Caco-2 (cell line): ENCODE data around the gene IRS1. TPM values are rescaled to one million over a fixed set of nuclear protein-coding genes. Genes with fewer than 3 reads are reported as not detected.

ENCODE experiments used
- BruUV-seq: library from RNA; stranded (reverse); fragments of 400-500 nt; replicated peaks from 2 replicates; lab custom pipeline; 2021; lab: Mats Ljungman, UMichigan
- CTCF ChIA-PET: fragments of 300-600 bp; sonication (Branson Sonifier 250); formaldehyde crosslinking; loops from one replicate; lab custom pipeline; 2022; ENCODE audit warnings: antibody characterized with exemption; lab: Charles Lee
- POLR2A ChIA-PET: fragments of 300-600 bp; sonication (Branson Sonifier 250); formaldehyde crosslinking; loops from one replicate; lab custom pipeline; 2022; ENCODE audit warnings: antibody characterized with exemption; lab: Charles Lee
- DNase-seq, 2 experiments: peaks; one replicate each; pipeline versions ENCODE4 v3.0.0 to v3.0.0-alpha.2; 2020 to 2022
- H3K27me3 ChIP-seq: replicated peaks from 2 replicates; pipeline ENCODE4 v1.6.0; 2011; ENCODE audit warnings: low read length; ENCODE audit not compliant: control insufficient read depth, insufficient read depth
- H3K36me3 ChIP-seq: 2 replicates; pipeline ENCODE4 v1.5.1; 2011; ENCODE audit warnings: low read length; ENCODE audit not compliant: control insufficient read depth, insufficient read depth
- H3K4me1 ChIP-seq: fragments of 250-450 bp; sonication (Bioruptor Pico); 2 replicates; pipeline ENCODE4 v1.5.1; 2020; ENCODE audit warnings: mild to moderate bottlenecking
- H3K4me3 ChIP-seq: 2 replicates; pipeline ENCODE4 v1.5.1; 2011; ENCODE audit warnings: low read depth, mild to moderate bottlenecking, control low read depth, low read length
- H3K9me3 ChIP-seq: fragments of 250-450 bp; sonication (Bioruptor Pico); 2 replicates; pipeline ENCODE4 v1.5.1; 2020; ENCODE audit warnings: mild to moderate bottlenecking, moderate library complexity
- H3K27ac Mint-ChIP-seq: one replicate; pipeline ENCODE4 v1.8.0; 2022; ENCODE audit warnings: mixed read lengths; ENCODE audit not compliant: unreplicated experiment
- H3K27me3 Mint-ChIP-seq: one replicate; pipeline ENCODE4 v1.8.0; 2022; ENCODE audit warnings: mixed read lengths; ENCODE audit not compliant: insufficient read depth, unreplicated experiment
- H3K36me3 Mint-ChIP-seq: one replicate; pipeline ENCODE4 v1.8.0; 2022; ENCODE audit warnings: mild to moderate bottlenecking, mixed read lengths; ENCODE audit not compliant: insufficient read depth, unreplicated experiment
- H3K4me1 Mint-ChIP-seq: one replicate; pipeline ENCODE4 v1.8.0; 2022; ENCODE audit warnings: low read depth, mixed read lengths; ENCODE audit not compliant: unreplicated experiment
- H3K4me3 Mint-ChIP-seq: one replicate; pipeline ENCODE4 v1.8.0; 2022; ENCODE audit warnings: mild to moderate bottlenecking, moderate library complexity, mixed read lengths; ENCODE audit not compliant: unreplicated experiment
- H3K9me3 Mint-ChIP-seq: one replicate; pipeline ENCODE4 v1.8.0; 2022; ENCODE audit warnings: mixed read lengths; ENCODE audit not compliant: unreplicated experiment
- intact Hi-C: fragments of 100-400 bp; cut with micrococcal nuclease; formaldehyde crosslinking; loops from one replicate; pipeline ENCODE4 v1.10.0; 2022; ENCODE audit not compliant: unreplicated experiment
- total RNA-seq: library from RNA; stranded (reverse); gene quantifications from 2 replicates; pipeline ENCODE4 v1.2.3, GENCODE V29; 2022
- TF ChIP-seq, protein P1 (sequence below), 2 experiments: fragments of 200-600 bp in 1 of 2; IDR thresholded peaks; 1 replicate in 1 of 2; 2 replicates in 1 of 2; pipeline versions ENCODE4 v1.5.1 to v1.8.0; 2011 to 2022; ENCODE audit warnings: antibody characterized with exemption in 1 of 2, control low read depth in 1 of 2, inconsistent platforms in 1 of 2, low read depth in 1 of 2, low read length in 1 of 2, mild to moderate bottlenecking in 1 of 2, moderate library complexity in 1 of 2; ENCODE audit not compliant: insufficient read depth in 1 of 2, severe bottlenecking in 1 of 2, unreplicated experiment in 1 of 2

IRS1 gene
- total RNA-seq, 1 experiment from 2014 or later: 27.9 TPM

GRCh38 chr2:226707499-226707898 is 92.1 kb downstream of the IRS1 start:
- CTCF ChIA-PET: no interaction called here
- H3K36me3 Mint-ChIP-seq: no peaks in the 10 kb centered on the region
- Histone ChIP-seq H3K4me1 (no peaks in the 10 kb centered on the region), H3K4me3 (no peak overlapping the region), H3K9me3 (no peaks in the 10 kb centered on the region), H3K36me3 (no peaks in the 10 kb centered on the region), H3K27me3 (no peaks in the 10 kb centered on the region)
- TF ChIP-seq, protein P1, sequence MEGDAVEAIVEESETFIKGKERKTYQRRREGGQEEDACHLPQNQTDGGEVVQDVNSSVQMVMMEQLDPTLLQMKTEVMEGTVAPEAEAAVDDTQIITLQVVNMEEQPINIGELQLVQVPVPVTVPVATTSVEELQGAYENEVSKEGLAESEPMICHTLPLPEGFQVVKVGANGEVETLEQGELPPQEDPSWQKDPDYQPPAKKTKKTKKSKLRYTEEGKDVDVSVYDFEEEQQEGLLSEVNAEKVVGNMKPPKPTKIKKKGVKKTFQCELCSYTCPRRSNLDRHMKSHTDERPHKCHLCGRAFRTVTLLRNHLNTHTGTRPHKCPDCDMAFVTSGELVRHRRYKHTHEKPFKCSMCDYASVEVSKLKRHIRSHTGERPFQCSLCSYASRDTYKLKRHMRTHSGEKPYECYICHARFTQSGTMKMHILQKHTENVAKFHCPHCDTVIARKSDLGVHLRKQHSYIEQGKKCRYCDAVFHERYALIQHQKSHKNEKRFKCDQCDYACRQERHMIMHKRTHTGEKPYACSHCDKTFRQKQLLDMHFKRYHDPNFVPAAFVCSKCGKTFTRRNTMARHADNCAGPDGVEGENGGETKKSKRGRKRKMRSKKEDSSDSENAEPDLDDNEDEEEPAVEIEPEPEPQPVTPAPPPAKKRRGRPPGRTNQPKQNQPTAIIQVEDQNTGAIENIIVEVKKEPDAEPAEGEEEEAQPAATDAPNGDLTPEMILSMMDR (IDR thresholded peaks at IDR 0.05; ENCODE audit: insufficient read depth in 1 of 2, low read depth in 1 of 2, low read length in 1 of 2, severe bottlenecking in 1 of 2, unreplicated experiment in 1 of 2): no peak
- no peaks in the 10 kb centered on the region for H3K4me1 Mint-ChIP-seq
- H3K4me3 Mint-ChIP-seq: no peak overlapping the region
- H3K9me3 Mint-ChIP-seq: no peaks in the 10 kb centered on the region
- DNase-seq: no peak
- BruUV-seq: no TSS peak
- intact Hi-C loops: no loop called here
- H3K27ac Mint-ChIP-seq: no peak overlapping the region
- POLR2A ChIA-PET: no interaction called here
- no peaks in the 10 kb centered on the region for H3K27me3 Mint-ChIP-seq

DNA sequence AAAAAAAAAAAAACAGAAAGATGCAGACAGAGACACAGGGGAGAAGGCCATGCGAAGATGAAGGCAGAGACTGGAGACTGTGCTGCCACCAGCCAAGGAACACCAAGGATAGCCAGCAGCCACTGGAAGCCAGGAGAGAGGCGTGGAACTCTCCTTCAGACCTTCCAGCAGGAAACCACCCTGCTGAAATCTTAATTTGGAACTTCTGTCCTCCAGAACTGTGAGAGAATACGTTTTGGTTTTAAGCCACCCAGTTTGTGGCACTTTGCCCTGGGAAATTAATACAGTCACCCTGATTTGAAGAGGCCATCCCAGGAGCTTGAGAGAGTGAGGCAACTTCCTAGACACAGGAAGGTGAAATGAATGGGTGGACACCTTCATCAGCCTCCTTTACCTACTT is 93.7 kb downstream of the IRS1 start:
- H3K27ac Mint-ChIP-seq: no peak overlapping the region
- no peaks in the 10 kb centered on the region for H3K27me3 Mint-ChIP-seq
- no peaks in the 10 kb centered on the region for H3K4me1 Mint-ChIP-seq
- H3K36me3 Mint-ChIP-seq: no peaks in the 10 kb centered on the region
- no peaks in the 10 kb centered on the region for H3K9me3 ChIP-seq
- POLR2A ChIA-PET: no interaction called here
- no TSS peak for BruUV-seq
- no peak overlapping the region for H3K4me3 Mint-ChIP-seq
- H3K36me3 ChIP-seq: no peaks in the 10 kb centered on the region
- no peaks in the 10 kb centered on the region for H3K27me3 ChIP-seq
- TF ChIP-seq, protein P1 (IDR thresholded peaks at IDR 0.05; ENCODE audit: insufficient read depth in 1 of 2, low read depth in 1 of 2, low read length in 1 of 2, severe bottlenecking in 1 of 2, unreplicated experiment in 1 of 2): no peak
- no peak for DNase-seq
- no peak overlapping the region for H3K4me3 ChIP-seq
- no peaks in the 10 kb centered on the region for H3K4me1 ChIP-seq
- intact Hi-C loops: no loop called here
- CTCF ChIA-PET: no interaction called here
- no peaks in the 10 kb centered on the region for H3K9me3 Mint-ChIP-seq

- H3K27ac Mint-ChIP-seq: no peak overlapping the region
- intact Hi-C loops: no loop called here
- no peaks in the 10 kb centered on the region for H3K9me3 Mint-ChIP-seq
- TF ChIP-seq, protein P1 (IDR thresholded peaks at IDR 0.05; ENCODE audit: insufficient read depth in 1 of 2, low read depth in 1 of 2, low read length in 1 of 2, severe bottlenecking in 1 of 2, unreplicated experiment in 1 of 2): no peak
- DNase-seq: no peak
- CTCF ChIA-PET: no interaction called here
- Histone ChIP-seq H3K36me3 (no peaks in the 10 kb centered on the region), H3K27me3 (no peaks in the 10 kb centered on the region), H3K4me3 (no peak overlapping the region), H3K4me1 (no peaks in the 10 kb centered on the region), H3K9me3 (no peaks in the 10 kb centered on the region)
- H3K27me3 Mint-ChIP-seq: no peaks in the 10 kb centered on the region
- H3K4me1 Mint-ChIP-seq: no peaks in the 10 kb centered on the region
- H3K36me3 Mint-ChIP-seq: no peaks in the 10 kb centered on the region
- BruUV-seq: no TSS peak
- no peak overlapping the region for H3K4me3 Mint-ChIP-seq
- POLR2A ChIA-PET: no interaction called here
These were observed 94.3 kb downstream of the IRS1 start for GRCh38 chr2:226705133-226705886.
